Kidney glomerular epithelial cell (primary cell): ENCODE measurements around the gene SYNGR1.
A peak's percentile ranks its signal among the peaks of the same experiment; 100 is the strongest.
"Not testable (repeated sequence)": the region's sequence is repeated elsewhere in the genome, so short reads cannot be mapped to it uniquely, and the experiment has no call there.

Experiments
- DNase-seq: peaks from one replicate; lab custom pipeline; 2025; lab: John Stamatoyannopoulos, UW

The SYNGR1 gene

DNA sequence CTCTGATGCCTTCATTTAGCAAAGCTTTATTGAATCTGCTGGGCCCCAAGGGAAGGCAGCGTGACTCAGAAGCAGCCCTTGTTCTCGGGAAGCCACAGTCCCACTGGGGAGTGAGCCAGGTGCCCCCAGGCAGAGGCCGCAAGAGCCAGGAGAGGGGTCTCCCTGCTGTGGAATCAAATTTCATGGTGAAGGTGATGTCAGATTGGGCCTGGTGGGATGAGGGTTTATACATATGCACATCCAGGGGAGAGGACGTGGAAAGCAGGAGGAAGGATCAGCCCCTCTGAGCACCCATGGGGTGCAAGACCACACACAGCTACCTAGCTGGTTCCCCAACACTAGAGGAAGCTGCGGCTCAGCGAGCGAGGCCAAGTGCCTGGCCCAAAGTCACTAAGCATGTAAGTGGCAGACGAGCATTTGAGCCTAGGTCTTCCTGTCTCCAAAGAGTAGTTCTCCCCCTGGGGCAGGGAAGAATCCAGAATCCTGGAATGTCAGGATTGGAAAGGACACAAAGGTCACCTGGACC lies 2.0 kb downstream of the SYNGR1 start:
- DNase-seq = no peak

DNA sequence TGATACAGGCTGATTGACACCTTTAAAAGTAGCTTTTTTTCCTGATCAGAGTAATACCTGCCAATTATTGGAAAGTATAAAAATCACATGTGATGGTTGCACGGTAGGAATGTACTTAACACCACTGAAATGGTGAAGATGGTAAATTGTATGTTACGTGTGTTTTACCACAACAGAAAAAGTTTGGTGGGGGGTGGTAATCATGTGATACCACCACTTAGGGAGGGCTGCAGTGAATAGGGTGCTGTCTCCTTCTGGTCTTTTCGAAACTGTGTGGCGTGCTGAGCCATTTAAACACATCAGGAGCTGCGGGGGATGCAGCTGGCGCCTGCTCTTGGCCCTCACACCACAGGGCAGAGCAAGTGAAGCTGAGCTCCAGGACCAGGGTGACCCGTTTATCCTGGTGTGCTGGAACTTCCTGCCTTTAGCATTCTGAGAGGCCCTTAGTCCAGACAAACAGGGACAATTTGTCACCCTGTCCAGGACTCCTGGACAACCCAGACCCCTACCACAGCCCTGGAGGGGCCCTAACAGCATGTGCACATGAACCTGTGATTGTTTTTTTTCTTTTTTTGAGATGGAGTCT lies 2.6 kb downstream of the SYNGR1 start:
- no peak for DNase-seq

DNA sequence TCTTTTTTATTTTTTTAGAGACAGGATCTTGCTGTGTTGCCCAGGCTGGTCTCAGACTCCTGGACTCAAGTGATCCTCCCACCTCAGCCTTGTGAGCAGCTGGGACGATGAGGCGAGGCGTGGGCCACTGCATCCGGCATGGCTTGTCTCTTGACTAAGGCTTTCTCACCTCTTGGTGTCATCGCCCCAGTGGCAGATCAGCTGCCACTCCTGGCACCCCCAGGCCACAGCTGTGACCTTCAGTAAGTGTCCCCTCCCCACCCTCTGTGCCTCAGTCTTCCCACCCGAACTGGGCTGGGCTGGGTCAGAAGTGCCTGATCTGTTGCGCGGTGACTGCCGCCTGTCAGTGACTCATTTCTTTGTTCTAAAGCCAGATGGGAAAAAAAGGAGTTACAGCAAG lies 3.6 kb downstream of the SYNGR1 start:
- no peak for DNase-seq

DNA sequence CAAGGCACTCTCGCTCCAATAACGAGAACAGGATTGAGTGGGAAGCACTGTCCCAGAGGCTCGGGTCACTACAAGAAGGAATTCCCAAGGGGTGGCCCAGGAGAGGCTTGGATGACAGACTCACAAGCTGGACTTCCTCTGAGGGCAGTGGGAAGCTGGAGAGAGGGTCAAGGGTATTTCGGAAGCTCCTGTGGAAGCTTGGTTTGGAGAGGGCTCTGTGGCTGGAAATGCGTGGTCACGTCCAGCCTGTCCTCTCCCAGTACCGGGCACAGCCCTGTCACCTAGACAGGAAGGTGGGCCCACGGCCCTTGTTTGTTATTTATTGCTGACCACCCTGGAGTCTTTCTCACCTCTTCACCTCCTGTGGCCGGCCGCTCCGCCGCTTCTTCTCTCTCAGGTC lies 5.3 kb downstream of the SYNGR1 start:
- no peak for DNase-seq

DNA sequence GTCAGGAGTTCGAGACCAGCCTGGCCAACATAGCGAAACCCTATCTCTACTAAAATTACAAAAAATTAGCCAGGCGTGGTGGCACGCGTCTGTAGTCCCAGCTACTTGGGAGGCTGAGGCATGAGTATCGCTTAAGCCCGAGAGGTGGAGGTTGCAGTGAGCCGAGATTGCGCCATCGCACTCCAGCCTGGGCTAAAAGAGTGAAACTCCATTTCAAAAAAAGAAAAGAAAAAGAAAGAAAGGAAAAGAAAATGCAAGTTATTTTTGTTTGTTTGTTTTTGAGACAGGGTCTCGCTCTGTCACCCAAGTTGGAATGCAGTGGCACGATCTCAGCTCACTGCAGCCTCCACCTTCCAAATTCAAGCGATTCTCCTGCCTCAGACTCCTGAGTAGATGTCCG lies 6.0 kb downstream of the SYNGR1 start:
- not testable (repeated sequence) for DNase-seq

DNA sequence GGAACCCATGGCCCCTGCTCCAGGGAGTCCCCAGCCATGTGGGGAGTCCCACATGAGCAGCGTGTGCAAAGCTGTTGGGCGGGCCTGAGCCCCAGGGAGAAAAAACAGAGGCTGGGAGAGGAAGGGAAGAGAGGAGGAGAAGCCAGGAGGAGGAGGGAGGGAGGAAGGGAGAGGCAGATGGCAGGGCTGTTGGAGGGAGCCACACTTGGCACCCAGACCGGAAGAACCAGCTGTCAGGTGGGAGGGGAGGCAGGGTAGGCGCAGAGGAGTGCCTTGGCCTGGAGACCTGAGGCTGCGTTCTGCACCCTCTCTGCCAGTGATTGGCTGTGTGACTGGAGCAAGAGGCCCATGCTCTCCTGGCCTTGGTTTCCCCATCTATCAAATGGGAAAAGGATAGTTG lies 6.7 kb downstream of the SYNGR1 start:
- no peak for DNase-seq

DNA sequence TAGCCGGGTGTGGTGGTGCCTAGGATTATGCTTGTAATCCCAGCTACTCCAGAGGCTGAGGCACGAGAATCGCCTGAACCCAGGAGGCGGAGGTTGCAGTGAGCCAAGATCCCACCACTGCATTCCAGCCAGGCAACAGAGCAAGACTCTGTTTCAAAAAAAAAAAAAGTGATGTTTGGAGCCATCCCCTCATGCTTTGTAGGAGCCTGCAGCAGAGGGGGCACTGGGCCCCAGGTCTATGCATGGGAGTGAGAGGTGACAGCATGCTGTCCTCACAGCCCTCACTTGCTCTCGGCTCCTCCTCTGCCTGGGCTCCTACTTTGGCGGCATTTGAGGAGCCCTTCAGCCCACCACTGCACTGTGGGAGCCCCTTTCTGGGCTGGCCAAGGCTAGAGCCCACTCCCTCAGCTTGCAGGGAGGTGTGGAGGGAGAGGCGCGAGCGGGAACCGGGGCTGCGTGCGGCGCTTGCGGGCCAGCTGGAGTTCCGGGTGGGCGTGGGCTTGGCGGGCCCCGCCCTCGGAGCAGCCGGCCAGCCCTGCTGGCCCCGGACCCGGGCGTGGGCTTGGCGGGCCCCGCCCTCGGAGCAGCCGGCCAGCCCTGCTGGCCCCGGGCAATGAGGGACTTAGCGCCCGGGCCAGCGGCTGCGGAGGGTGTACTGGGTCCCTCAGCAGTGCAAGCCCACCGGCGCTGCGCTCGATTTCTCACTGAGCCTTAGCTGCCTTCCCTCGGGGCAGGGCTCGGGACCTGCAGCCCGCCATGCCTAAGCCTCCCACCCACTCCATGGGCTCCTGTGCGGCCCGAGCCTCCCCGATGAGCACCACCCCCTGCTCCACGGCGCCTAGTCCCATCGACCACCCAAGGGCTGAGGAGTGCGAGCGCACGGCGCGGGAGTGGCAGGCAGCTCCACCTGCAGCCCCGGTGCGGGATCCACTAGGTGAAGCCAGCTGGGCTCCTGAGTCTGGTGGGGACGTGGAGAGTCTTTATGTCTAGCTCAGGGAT lies 7.6 kb downstream of the SYNGR1 start:
- DNase-seq = not testable (repeated sequence)

DNA sequence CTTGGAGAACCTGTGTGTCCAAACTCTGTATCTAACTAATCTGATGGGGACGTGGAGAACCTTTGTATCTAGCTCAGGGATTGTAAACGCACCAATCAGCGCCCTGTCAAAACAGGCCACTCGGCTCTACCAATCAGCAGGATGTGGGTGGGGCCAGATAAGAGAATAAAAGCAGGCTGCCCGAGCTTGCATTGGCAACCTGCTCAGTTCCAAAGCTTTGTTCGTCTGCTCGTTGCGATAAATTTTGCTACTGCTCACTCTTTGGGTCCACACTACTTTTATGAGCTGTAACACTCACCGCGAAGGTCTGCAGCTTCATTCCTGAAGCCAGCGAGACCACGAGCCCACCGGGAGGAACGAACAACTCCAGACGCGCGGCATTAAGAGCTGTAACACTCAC lies 8.4 kb downstream of the SYNGR1 start:
- not testable (repeated sequence) for DNase-seq

DNA sequence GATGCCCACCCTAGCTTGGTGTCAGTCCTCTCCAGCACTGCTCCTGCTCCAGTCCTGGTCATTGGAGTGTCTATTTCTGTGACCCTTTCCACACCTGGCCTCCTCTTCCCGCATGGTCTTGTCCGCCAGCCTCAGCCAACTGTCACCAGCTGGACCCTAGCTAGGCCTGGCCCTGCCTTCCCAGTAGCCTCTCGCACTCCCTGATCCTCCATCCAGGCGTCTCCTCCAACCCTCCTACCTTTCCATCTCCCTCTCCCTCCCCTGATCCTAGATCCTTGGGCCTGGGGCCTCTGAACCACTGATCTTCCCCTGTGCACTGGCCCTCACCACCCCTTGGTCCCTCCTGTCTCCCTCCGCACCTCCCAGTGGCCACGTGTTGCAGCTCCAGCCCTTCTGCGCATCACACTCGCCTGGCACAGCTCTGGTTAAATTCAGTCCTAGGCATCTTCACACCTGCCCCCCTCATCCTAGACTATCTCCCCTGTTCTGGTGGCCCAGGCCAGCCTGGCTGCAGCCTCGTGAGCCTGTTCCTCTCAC lies 9.9 kb downstream of the SYNGR1 start:
- DNase-seq = no peak

DNA sequence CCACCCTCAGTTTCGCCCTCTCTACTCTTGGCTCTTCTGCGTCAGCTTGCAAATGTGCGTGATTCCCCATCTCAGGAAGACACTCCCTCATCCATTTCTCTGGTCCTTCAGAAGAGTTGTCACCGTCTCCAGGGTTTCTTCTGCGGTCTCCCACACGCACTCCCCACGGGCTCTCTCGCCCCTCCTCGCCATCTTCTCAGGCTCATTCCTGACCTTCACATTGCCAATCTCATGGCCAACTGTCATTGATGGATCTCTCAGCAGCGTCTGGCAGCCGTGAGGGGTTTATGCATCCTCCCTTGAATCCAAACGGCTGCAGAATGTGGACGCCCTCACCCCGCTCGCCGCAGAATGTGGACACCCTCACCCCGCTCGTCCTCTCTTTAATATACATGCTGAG lies 10.5 kb downstream of the SYNGR1 start:
- no peak for DNase-seq

DNA sequence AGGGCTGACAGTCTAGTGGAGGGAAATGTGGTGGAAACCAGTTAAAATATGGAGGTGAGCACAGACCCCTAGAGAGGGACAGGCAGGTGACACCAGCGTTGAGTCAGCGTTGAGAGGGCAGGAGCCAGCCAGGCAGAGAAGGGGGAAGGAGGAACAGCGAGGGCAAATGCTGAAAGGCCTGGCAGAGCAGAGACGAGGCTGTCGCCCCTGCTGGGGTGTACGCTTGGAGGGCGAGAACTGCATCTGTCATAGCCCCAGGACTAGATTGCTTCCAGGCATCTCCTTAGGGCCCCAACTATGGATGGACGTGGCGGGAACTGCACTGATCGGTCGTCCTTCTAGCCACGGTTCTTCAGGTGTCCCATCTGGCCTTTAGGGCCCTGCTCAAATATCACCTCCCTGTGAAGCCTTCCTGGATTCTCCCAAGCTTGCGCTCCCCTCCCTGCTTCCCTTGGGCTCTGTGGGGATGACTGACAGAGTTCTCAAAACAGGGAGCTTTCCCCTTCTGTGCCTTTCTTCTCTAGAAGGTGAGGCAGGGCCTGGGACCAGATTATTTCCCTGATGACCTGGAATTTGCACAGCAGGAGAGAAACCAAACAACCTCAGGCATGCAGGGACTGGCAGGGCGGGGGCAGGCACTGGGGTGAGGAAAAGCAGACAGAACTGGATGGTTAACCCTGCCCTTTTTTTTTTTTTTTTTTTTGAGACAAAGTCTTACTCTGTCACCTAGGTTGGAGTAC lies 11.1 kb downstream of the SYNGR1 start:
- peak; percentile 72 for DNase-seq

DNA sequence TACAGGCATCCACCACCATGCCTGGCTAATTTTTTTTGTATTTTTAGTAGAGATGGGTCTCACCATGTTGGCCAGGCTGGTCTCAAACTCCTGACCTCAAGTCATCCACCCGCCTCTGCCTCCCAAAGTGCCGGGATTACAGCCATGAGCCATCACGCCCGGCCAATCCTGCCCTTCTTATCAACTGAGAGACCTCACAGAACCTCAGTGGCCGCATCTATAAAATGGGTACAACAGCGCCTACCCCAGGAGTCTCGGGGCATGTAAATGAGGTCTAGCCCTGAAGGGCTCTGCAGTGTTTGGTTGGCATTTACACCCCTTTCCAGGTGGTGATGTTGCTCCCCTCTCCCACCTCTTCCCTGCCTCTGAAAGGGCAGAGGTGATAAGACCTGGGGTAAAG lies 11.7 kb downstream of the SYNGR1 start:
- no peak for DNase-seq

DNA sequence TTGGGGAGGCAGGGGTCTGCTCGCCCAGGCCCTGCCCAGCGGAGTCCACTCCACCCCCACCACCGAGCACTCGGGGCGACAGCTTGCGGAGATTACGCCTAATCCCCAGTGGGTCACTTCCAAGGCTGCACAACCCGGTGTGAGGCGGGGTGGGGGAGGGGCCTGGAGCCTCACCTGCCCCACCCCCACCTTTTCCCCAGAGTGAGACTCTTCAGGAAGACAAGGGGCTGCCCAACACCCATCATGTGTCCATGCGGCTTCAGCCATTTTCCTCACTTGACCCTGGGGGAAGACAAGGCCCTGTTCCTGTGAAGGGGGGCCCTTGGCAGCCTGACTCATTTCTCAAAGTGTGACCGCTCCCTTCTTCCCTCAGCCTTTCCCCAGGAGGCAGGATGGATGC lies 12.5 kb downstream of the SYNGR1 start:
- DNase-seq = no peak

DNA sequence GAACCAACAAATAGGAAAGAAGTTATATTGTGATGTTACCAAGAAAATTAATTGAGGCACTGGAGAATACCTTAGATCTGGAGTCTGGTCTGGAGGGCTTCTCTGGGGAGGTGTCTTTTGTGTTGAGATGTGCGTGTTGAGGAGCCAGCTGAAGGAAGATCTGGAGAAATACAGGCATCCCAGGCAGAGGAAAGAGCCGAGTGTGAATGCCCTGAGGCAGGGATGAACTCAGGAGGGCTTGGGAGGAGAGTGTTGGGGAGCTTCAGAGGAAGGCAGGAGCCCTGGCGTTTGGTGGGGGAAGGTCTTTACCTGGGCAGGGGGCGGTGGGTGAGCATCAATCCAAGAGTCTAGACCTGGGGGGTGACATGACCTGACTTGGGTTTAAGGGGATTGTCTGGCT lies 13.1 kb downstream of the SYNGR1 start:
- DNase-seq = no peak

DNA sequence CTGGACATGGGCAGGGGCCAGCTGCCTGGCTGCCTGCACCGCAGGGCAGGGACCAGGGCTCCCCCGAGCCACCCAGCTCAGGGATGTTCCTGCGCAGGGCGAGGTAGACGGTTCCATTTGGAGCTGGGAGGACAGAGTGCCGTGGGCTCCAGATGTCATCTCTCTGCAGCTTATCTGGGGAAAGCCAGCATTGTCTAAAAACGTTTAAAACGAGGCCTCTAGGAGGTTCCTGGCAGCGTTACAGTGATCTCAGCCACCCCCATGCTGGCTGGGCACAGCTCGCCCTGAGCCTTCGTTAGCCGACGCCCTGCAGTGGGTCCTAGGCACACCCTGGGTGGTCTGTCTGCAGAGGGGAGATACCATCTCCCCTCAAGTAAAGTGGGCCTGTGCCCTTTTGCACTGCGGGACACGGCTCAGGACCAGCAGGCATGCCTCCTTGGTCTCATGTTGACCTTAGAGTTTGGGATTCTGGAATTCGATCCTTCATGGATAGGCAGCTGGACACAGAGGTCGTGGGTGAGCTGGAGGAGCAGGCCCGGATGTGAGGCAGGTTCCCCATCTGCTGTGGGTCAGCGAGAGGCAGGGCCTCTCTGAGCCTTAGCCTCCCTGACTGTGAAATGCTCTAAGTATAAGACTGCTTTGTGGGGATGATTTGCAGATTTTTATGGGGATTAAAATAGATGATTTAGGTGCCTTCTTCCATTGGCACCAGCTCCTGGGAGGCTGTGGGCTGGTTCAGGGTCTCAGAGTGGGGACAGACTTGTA lies 14.1 kb downstream of the SYNGR1 start:
- no peak for DNase-seq

DNA sequence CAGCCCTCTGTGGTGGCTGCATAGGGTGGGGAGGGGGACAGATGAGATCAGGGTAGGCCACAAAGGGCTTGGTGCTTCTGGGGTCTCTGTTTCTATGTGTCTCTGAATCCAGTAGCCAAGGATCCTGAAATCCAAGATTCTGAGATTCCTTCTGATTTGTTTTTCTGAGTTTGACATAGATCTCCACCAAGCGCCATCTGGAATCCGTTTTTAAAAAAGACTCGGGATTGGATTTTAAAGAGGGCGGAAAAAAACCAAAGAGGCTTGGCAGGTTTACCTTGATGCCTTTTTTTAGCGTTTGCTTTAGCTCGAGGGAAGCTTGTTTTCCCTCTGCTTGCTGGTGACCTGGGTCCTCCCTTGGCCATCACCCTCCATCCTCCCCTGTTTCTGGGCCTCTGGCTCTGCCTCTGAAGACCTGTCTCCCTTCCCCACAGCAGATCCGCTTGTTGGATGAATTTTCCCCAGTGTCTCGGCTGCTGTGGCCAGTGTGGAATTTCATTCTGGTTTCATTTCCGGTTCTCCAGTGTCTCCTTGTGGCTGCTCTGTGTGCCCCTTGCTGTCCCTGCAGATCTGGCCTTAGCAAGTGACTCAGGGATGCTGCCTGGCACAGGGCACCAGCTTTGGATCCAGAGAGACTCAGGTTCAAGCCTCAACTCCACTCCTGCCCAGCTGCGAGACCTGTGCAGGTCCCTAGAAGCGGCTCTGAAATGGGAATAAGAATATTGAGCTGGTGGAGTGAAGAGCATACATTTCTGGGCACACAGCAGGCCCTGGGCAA lies 15.1 kb downstream of the SYNGR1 start:
- DNase-seq = no peak

DNA sequence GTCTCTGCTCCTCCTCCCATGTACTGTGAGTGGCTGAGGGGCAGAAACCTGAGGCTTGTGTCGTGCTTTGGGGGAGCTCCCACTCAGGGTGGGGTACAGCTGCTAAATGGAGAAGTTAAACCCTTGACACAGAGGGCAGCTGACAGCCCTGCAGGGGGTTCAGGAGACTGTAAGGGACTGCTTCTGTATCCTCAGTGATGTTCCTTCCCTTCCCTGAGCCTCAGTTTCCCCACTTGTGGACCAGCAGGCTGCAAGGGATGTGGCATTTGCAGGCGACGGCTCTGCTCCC lies 15.6 kb downstream of the SYNGR1 start:
- DNase-seq = no peak

DNA sequence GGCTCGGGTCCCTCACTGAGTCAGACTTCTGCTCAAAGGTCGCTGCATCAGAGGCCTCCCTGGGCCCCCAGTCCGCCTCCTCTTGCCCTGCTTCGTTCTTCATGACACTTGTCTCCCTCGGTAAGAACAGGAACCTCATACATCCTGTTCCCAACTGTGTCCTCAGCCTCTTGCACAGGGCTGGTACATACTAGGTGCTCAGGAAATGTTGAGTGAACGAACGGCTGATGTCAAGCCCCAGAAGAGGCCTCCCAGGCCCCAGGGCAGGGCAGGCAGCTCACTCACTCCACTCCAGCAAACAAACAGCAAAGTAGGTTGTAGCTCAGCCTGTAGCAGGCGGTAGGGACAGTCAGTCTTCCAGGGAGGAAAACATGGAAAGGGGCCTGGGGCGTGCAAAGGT lies 17.2 kb downstream of the SYNGR1 start:
- no peak for DNase-seq

DNA sequence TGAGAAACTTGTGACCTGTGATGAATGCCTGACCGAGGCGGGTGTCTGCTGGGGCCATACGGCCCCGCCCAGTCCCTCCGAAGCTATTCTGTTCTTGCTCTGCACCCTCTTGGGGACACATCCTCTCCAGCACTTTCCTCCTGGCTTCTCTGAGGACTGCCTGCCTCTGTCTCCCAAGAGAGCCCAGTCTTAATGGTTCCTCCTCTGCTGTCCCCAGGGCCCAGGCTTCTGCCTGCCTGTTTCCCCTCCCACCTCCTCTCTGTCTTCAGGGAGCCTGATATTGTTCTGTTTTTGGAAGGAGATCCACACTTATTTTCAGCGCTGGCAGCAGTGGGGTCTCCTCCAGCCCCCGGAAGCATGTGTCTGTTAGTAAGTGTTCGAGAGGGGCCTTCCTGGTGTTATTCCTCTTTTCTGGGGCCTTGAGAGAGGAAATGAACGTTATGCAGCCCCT lies 18.7 kb downstream of the SYNGR1 start:
- no peak for DNase-seq

DNA sequence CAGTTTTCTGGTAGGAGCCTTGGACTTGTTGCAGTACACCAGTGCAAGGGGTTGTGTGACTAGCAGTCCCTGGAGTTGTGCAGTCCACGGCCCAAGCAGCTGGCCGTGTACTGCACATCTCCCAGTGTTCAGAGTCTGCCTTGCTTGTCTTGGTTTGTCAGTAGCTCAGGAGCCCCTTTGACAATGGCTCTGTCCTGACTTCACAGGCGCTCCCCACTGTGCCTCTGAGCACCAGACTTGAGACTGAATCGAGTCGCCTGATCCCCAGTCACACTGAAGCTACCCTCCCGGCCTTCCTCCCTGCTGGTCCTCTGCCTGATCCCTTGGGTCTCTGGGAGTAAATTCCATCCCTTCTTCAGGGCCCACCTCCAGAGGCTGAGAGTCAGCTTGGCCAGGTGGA lies 19.4 kb downstream of the SYNGR1 start:
- no peak for DNase-seq

DNA sequence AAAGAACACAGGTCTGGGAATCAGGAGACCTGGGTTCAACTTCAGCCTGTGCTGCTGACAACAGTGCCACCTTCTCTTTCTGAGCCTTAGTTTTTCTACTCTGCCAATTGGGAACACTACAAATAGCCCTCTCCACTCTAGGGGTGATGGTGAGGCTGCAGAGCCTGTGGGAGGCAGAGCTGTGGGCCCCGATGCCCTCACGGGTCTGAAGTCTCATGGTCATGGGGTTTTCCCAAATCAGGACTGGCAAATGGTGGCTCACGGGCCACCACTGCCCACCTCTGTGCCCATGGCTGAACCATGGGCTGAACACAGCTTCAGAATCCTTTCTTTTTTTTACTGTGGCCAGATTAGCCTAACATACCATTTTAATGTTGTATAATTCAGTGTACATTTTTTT lies 19.8 kb downstream of the SYNGR1 start:
- no peak for DNase-seq
